GM23248 (cell line): ENCODE data around the gene ABLIM1. TPM values are rescaled to one million over a fixed set of nuclear protein-coding genes. Genes with fewer than 3 reads are reported as not detected.

Experiments used
- DNase-seq: peaks from one replicate; pipeline ENCODE4 v3.0.0-alpha.2; 2015
- H2AFZ ChIP-seq: fragments of 200-600 bp; sonication (generic); 2 replicates; pipeline ENCODE4 v1.6.1; 2016; ENCODE audit warnings: antibody characterized with exemption
- H3F3A ChIP-seq: fragments of 200-600 bp; sonication (generic); 2 replicates; pipeline ENCODE4 v1.6.1; 2016; ENCODE audit warnings: mild to moderate bottlenecking, antibody characterized with exemption, mixed run types; ENCODE audit not compliant: insufficient read depth
- H3K27ac ChIP-seq: fragments of 200-600 bp; sonication (generic); 2 replicates; pipeline ENCODE4 v1.5.1; 2016; ENCODE audit warnings: mild to moderate bottlenecking
- H3K27me3 ChIP-seq: fragments of 200-600 bp; sonication (generic); replicated peaks from 2 replicates; pipeline ENCODE4 v1.6.1; 2016; ENCODE audit warnings: mild to moderate bottlenecking; ENCODE audit not compliant: insufficient read depth
- H3K36me3 ChIP-seq: fragments of 200-600 bp; sonication (generic); 2 replicates; pipeline ENCODE4 v1.6.1; 2016; ENCODE audit warnings: low read depth, mild to moderate bottlenecking
- H3K4me1 ChIP-seq: fragments of 200-600 bp; sonication (generic); 2 replicates; pipeline ENCODE4 v1.6.1; 2016; ENCODE audit warnings: mild to moderate bottlenecking; ENCODE audit not compliant: insufficient read depth
- H3K4me2 ChIP-seq: fragments of 200-600 bp; sonication (generic); one replicate; pipeline ENCODE4 v1.6.1; 2016; ENCODE audit warnings: mild to moderate bottlenecking; ENCODE audit not compliant: unreplicated experiment
- H3K4me3 ChIP-seq: fragments of 200-600 bp; sonication (generic); 2 replicates; pipeline ENCODE4 v1.5.1; 2016; ENCODE audit warnings: mild to moderate bottlenecking
- H3K79me2 ChIP-seq: fragments of 200-600 bp; sonication (generic); 2 replicates; pipeline ENCODE4 v1.6.1; 2016; ENCODE audit warnings: mild to moderate bottlenecking; ENCODE audit not compliant: insufficient read depth
- H3K9ac ChIP-seq: fragments of 200-600 bp; sonication (generic); 2 replicates; pipeline ENCODE4 v1.6.1; 2016; ENCODE audit warnings: mild to moderate bottlenecking
- H3K9me2 ChIP-seq: fragments of 200-600 bp; sonication (generic); 2 replicates; pipeline ENCODE4 v1.6.1; 2016; ENCODE audit warnings: mixed run types, mild to moderate bottlenecking, moderate library complexity; ENCODE audit not compliant: insufficient read depth
- H3K9me3 ChIP-seq: fragments of 200-600 bp; sonication (generic); one replicate; pipeline ENCODE4 v1.6.1; 2017; ENCODE audit warnings: low read depth
- H4K20me1 ChIP-seq: fragments of 200-600 bp; sonication (generic); 2 replicates; pipeline ENCODE4 v1.6.0; 2016; ENCODE audit not compliant: insufficient read depth
- EZH2 ChIP-seq: fragments of 200-600 bp; sonication (generic); IDR thresholded peaks from 2 replicates; pipeline ENCODE4 v1.6.1; 2018; ENCODE audit warnings: antibody characterized with exemption, mild to moderate bottlenecking; ENCODE audit not compliant: insufficient read depth, poor library complexity, severe bottlenecking
- EZH2phosphoT487 ChIP-seq: fragments of 200-600 bp; sonication (generic); IDR thresholded peaks from 2 replicates; pipeline ENCODE4 v1.6.1; 2018; ENCODE audit warnings: antibody characterized with exemption, moderate library complexity, mild to moderate bottlenecking, low read depth; ENCODE audit not compliant: insufficient read depth
- WGBS, 2 experiments: methylation state at CpG; one replicate each; pipeline ENCODE4 v1.1.6; 2015 to 2017; ENCODE audit warnings: low lambda C conversion rate in 2 of 2, low coverage in 1 of 2; ENCODE audit errors: missing lambda C conversion rate in 2 of 2; 5-methylcytosine and 5-hydroxymethylcytosine counted together
- in situ Hi-C: fragments of 300-500 bp; cut with MboI; formaldehyde crosslinking; loops from 2 replicates; pipeline ENCODE4 v1.15.0; 2020
- polyA plus RNA-seq: library from polyadenylated mRNA; unstranded; fragments of >200 nt; fragmentation: Nextera tagmentation; extraction: Ambion mirVana; gene quantifications from 2 replicates; pipeline ENCODE4 v1.2.1, GENCODE V29; 2016
- total RNA-seq: library from RNA; depleted of rRNA; stranded (reverse); fragments of >200 nt; shearing (Covaris generic); gene quantifications from 2 replicates; pipeline ENCODE4 v1.2.3, GENCODE V29; 2014

ABLIM1 gene
- total and polyA plus RNA-seq, 2 experiments from 2014 or later, result 0.54 to 0.78 TPM

DNA sequence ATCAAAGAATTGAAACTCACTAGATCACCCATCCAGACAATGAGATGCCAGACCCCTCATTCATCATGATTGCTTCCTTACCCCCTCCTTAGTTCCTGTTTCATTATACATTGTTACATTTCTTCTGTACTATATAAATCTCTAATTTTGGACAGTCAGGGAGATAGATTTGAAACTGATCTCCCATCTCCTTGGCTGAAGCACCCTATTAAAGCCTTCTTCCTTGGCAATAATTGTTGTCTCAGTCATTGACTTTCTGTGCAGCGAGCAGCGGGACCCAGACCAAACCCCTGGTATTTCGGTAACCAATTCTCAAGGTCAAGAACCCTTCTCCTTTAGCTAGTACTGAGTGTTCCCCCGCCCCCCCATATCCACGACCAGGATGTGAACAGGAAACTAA lies 100.2 kb downstream of the ABLIM1 start:
- in situ Hi-C loops, result loop anchor here (10.0 kb wide), 2 partner anchors 147 to 227 kb away; no protein-coding TSS in a partner anchor
- H3K9me3 ChIP-seq, result no peaks in the 10 kb centered on the region
- H2AFZ ChIP-seq, result no peak overlapping the region
- no peak overlapping the region for H3K9ac ChIP-seq
- H3F3A ChIP-seq, result no peaks in the 10 kb centered on the region
- no peak for TF ChIP-seq EZH2phosphoT487
- H3K4me2 ChIP-seq, result no peak overlapping the region
- H3K4me1 ChIP-seq, result no peaks in the 10 kb centered on the region
- H4K20me1 ChIP-seq, result no peaks in the 10 kb centered on the region
- H3K27ac ChIP-seq, result no peak overlapping the region
- no peaks in the 10 kb centered on the region for H3K36me3 ChIP-seq
- WGBS, 2 experiments, result 80 to 94% methylated on average over 5 of the region's 5 CpGs
- H3K79me2 ChIP-seq, result no peaks in the 10 kb centered on the region
- peaks cover 14% of the 10 kb centered on the region; the same call in 1 of the 2 replicates for H3K27me3 ChIP-seq
- DNase-seq, result no peak
- H3K4me3 ChIP-seq, result no peak overlapping the region
- no peaks in the 10 kb centered on the region for H3K9me2 ChIP-seq

DNA sequence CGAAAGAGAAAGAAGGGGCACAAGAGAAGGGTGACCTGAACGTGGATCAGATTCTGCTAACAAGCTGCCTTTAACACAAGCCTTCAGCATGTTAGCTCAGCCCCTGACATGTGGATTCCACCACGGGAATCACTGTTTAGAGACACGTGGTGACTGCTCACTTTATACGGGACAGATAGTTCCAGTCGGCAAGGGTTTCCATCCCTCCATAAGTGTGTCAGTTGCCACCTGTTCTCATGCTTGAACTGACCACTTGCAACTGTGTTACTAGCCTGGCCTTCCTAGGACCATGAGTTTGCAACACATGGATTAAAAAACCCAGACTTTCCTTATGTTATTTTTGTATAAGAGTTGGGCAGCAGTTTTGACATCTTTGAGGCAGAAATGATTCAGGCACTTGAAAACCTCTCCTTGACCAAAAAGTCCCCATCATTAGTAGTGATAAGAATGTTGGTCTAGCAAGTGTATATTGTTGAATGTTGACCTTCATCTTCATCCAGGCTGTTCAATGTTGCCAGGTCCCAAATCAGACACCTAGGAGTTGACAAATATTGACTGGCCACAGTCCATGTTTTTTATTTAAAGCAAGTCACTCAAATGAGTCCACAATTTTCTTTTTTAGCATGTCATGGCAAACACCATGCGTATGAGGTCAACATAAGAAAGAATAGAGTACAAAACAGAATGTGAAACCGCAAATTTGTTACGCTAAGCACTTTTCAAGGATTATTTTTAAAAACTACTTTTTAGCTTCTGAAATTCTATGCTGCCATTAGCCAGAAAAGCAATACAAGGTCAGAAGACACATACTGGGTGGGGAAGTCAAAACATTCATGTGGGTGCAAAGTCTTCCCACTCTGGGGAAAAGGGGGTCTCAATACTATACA lies 101.6 kb downstream of the ABLIM1 start:
- DNase-seq, result no peak
- in situ Hi-C loops, result loop anchor here (10.0 kb wide), 2 partner anchors 148 to 228 kb away; no protein-coding TSS in a partner anchor
- 41 to 50% methylated on average over 9 of the region's 9 CpGs for whole genome bisulfite sequencing, 2 experiments

DNA sequence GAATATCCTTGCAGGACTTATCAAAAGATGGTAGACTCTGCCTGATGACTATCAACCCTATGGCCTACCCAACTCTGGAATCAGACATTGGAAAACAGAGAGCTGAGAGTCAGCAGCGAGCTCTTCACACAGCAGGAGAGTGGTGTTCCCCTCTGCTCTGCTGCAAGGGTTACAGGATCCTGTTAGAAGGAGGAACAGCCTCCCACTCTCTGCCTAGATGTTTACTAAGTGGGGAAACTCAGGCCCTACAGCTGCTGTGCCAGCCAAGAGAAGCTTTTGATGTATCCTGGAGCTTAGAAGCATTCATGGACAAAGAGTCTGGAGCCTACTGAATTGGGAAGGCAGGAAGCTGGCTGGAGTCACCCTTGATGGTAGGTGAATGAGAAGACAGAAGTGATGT lies 104.6 kb downstream of the ABLIM1 start:
- no peak overlapping the region for H3K4me3 ChIP-seq
- no peaks in the 10 kb centered on the region for H3F3A ChIP-seq
- no peaks in the 10 kb centered on the region for H3K9me3 ChIP-seq
- no peaks in the 10 kb centered on the region for H4K20me1 ChIP-seq
- DNase-seq, result no peak
- no peak for TF ChIP-seq EZH2phosphoT487
- TF ChIP-seq EZH2, result no peak
- no peak overlapping the region for H3K4me2 ChIP-seq
- no peak overlapping the region for H3K27ac ChIP-seq
- peaks cover 14% of the 10 kb centered on the region for H3K27me3 ChIP-seq
- no peaks in the 10 kb centered on the region for H3K79me2 ChIP-seq
- no peaks in the 10 kb centered on the region for H3K36me3 ChIP-seq
- WGBS, 2 experiments, result 61 to 89% methylated on average over 1 of the region's 1 CpG
- no peak overlapping the region for H2AFZ ChIP-seq
- no peak overlapping the region for H3K9ac ChIP-seq
- no peaks in the 10 kb centered on the region for H3K9me2 ChIP-seq
- in situ Hi-C loops, result loop anchor here (10.0 kb wide), 2 partner anchors 151 to 231 kb away; no protein-coding TSS in a partner anchor
- no peaks in the 10 kb centered on the region for H3K4me1 ChIP-seq

More for the DNA sequence above, 101.6 kb downstream of the ABLIM1 start:
- no peaks in the 10 kb centered on the region for H3K9me2 ChIP-seq
- no peaks in the 10 kb centered on the region for H3F3A ChIP-seq
- no peak overlapping the region for H3K4me2 ChIP-seq
- H2AFZ ChIP-seq, result no peak overlapping the region
- no peaks in the 10 kb centered on the region for H3K36me3 ChIP-seq
- no peak overlapping the region for H3K27ac ChIP-seq
- no peaks in the 10 kb centered on the region for H4K20me1 ChIP-seq
- H3K79me2 ChIP-seq, result no peaks in the 10 kb centered on the region
- no peaks in the 10 kb centered on the region for H3K9me3 ChIP-seq
- H3K27me3 ChIP-seq, result peaks cover 14% of the 10 kb centered on the region; the same call in 1 of the 2 replicates
- no peak overlapping the region for H3K4me3 ChIP-seq
- H3K9ac ChIP-seq, result no peak overlapping the region
- TF ChIP-seq EZH2phosphoT487, result no peak
- H3K4me1 ChIP-seq, result no peaks in the 10 kb centered on the region

DNA sequence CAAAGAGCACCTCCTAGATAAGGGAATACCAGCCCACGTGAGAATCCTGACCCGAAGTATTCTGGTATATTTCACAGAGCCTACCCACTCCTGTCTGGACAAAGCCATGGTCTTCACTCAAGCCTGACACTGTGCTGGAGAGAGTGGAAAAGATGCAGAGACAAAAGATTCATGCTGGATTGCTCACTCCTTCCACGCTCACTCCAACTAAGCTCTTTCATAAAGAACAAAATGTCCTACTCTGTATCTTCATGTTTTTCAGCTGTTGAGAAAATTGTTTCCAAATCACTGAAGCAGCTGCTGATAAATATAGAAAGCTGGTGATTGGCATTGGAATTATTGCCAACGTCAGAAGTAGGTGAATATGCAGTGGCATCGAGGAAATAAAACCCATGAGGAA lies 106.0 kb downstream of the ABLIM1 start:
- Histone ChIP-seq H3F3A (no peaks in the 10 kb centered on the region), H3K27ac (no peak overlapping the region), H3K9ac (no peak overlapping the region)

More for the DNA sequence above, 106.0 kb downstream of the ABLIM1 start:
- Histone ChIP-seq H3K79me2 (no peaks in the 10 kb centered on the region), H3K4me3 (no peak overlapping the region), H3K4me1 (no peaks in the 10 kb centered on the region), H3K9me3 (no peaks in the 10 kb centered on the region), H3K27me3 (peaks cover 14% of the 10 kb centered on the region), H2AFZ (no peak overlapping the region), H3K4me2 (no peak overlapping the region), H3K36me3 (no peaks in the 10 kb centered on the region), H4K20me1 (no peaks in the 10 kb centered on the region), H3K9me2 (no peaks in the 10 kb centered on the region)
- in situ Hi-C loops, result loop anchor here (10.0 kb wide), 2 partner anchors 153 to 233 kb away; no protein-coding TSS in a partner anchor
- TF ChIP-seq EZH2, result no peak
- TF ChIP-seq EZH2phosphoT487, result no peak
- DNase-seq, result no peak
- WGBS, 2 experiments, result 60 to 66% methylated on average over 5 of the region's 5 CpGs
